ENCODE results near the gene UMOD. TPM values are rescaled to one million over a fixed set of nuclear protein-coding genes. Genes with fewer than 3 reads are reported as not detected.
A peak's percentile ranks its signal among the peaks of the same experiment; 100 is the strongest.

The UMOD gene
- total and polyA plus RNA-seq, 9 of the 15 experiments (the other 6 are each of a cell fraction or from before 2014, with no cell fraction given): not detected

DNA sequence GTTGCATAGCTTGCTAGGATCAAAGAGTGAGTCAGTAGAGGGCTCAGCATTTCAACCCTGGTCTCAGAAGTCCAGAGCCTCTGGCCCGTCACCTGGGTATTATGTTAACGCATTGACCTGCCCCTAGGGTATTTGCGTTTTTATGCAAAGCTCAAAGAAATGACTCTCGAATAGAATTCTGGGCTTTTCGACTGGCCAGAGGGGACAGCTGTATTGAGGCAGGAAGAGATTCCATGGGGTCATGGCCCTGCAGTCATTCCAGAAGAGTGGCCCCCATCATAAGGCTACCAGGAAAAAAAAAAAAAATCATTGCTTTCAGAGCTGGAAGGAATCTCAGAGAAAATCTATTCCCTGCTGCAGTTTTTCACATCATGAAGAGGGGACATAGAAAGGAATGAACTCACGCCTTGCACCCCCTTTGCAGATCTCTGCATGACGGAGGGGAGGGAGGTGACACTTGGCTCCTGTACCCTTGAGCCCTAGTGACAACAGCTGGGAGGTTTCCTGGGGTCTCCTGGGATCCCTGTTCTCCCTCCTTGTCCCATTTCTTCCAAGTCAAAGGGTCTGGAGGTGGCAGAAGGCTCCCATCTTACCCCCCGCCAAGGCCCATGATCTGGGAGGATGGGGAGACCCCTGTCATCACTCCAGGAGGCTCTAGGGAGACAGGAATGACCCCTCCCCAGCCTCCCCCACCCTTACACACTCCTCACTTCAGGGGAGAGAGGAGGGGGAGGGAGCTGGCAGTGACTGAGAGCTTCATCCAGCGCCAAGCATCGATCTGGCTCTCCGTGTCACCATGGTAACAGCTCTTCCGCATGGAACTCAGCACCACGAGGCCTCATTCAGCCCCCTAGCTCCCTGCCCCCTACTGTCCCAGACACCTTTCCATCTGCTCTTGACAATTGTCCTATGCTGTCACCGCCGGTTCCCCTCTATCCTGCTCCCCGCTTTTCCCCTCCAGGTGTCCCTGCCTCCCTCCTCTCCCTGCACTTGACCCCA lies 61.0 kb downstream of the UMOD start:
- no peak for FAIRE-seq
- intact Hi-C loops (cut with micrococcal nuclease) (no loop called here), in situ Hi-C loops (cut with MboI) (no loop called here)
- Histone ChIP-seq H3K4me2 (ENCODE audit: insufficient read depth, low read length) (no peak overlapping the region), H3K9me1 (ENCODE audit: control insufficient read depth, insufficient read depth, low read length) (no peaks in the 10 kb centered on the region), H3K4me3 (no peak overlapping the region), H3K27ac (ENCODE audit: extremely low read depth, low read depth, low read length) (no peak overlapping the region), H3K9ac (ENCODE audit: insufficient read depth in 1 of 2, low read depth in 2 of 2, low read length in 2 of 2) (no peak overlapping the region), H3K4me1 (replicated peaks in 1 of 2; ENCODE audit: control insufficient read depth in 2 of 2, insufficient read depth in 2 of 2, low read length in 2 of 2) (no peaks in the 10 kb centered on the region), H2AFZ (ENCODE audit: low read depth, low read length) (no peak overlapping the region), H3K27me3 (ENCODE audit: control insufficient read depth in 2 of 2, insufficient read depth in 2 of 2, low read length in 2 of 2) (peaks cover 0 to 12% of the 10 kb centered on the region in 2 experiments; a peak in 4 of 5 replicates), H4K20me1 (replicated peaks; ENCODE audit: control insufficient read depth, insufficient read depth, low read length) (no peaks in the 10 kb centered on the region), H3K36me3 (ENCODE audit: control insufficient read depth, insufficient read depth, low read length) (no peaks in the 10 kb centered on the region), H3K9me3 (replicated peaks; ENCODE audit: control insufficient read depth, insufficient read depth, low read depth, low read length) (no peaks in the 10 kb centered on the region), H3K79me2 (ENCODE audit: control insufficient read depth, insufficient read depth, low read length) (no peaks in the 10 kb centered on the region)
- no peak for ATAC-seq
- under 1% methylated on average over 16 of the region's 16 CpGs for WGBS (ENCODE audit: insufficient coverage, low coverage, missing lambda C conversion rate)
- POLR2A ChIA-PET: no interaction called here
- TF ChIP-seq NFIC (IDR thresholded peaks at IDR 0.05): no peak
- TF ChIP-seq TAF9B (IDR thresholded peaks at IDR 0.05; ENCODE audit: partially characterized antibody): no peak
- TF ChIP-seq RFX1 (IDR thresholded peaks at IDR 0.05): peak; percentile 57
- no peak for TF ChIP-seq FOXP4 (CRISPR knock-in tag; IDR thresholded peaks at IDR 0.05; ENCODE audit: borderline replicate concordance)
- CTCF ChIA-PET (ENCODE audit: low intra/inter-chr PET ratio): no interaction called here
- no peak for DNase-seq (ENCODE audit: extremely low read depth in 1 of 4, low spot score in 3 of 4)
- no TSS peak for BruUV-seq (replicated peaks)
